Muscle of arm (tissue), 12 donors: ENCODE measurements around the gene KATNB1. TPM values are rescaled to one million over a fixed set of nuclear protein-coding genes. Genes with fewer than 3 reads are reported as not detected.
"Not testable (repeated sequence)": the region's sequence is repeated elsewhere in the genome, so short reads cannot be mapped to it uniquely, and the experiment has no call there.

ENCODE experiments used
- DNase-seq: peaks from one replicate; pipeline ENCODE4 v3.0.0-alpha.2; 2013
- polyA plus RNA-seq, 12 donors: library from polyadenylated mRNA; unstranded; fragments of 120-200 nt; gene quantifications; one replicate each; pipeline ENCODE4 v1.2.1, GENCODE V29; 2013; ENCODE audit not compliant: insufficient read length in 12 of 12

KATNB1 gene
- polyA plus RNA-seq, 12 donors: 29.5 to 65.6 (median 37.0) TPM; not detected in 1

- DNase-seq: no peak
Observed at GRCh38 chr16:57723170-57723569, 12.4 kb upstream of the KATNB1 start.

- no peak for DNase-seq
Observed at GRCh38 chr16:57724531-57724930, 11.0 kb upstream of the KATNB1 start.

- DNase-seq: no peak
Observed at GRCh38 chr16:57725151-57725550, 10.4 kb upstream of the KATNB1 start.

- no peak for DNase-seq
Observed at GRCh38 chr16:57725554-57725953, 10.0 kb upstream of the KATNB1 start.

GRCh38 chr16:57725976-57726375, 9.6 kb upstream of the KATNB1 start:
- no peak for DNase-seq

- no peak for DNase-seq
Observed at GRCh38 chr16:57726433-57726947, 9.1 kb upstream of the KATNB1 start.

- DNase-seq: no peak
Observed at GRCh38 chr16:57727610-57728009, 8.0 kb upstream of the KATNB1 start.

- DNase-seq: no peak
Observed at GRCh38 chr16:57728336-57729181, 7.0 kb upstream of the KATNB1 start.

- DNase-seq: no peak
Observed at GRCh38 chr16:57729182-57729484, 6.4 kb upstream of the KATNB1 start.

- not testable (repeated sequence) for DNase-seq
Observed at GRCh38 chr16:57729852-57730251, 5.7 kb upstream of the KATNB1 start.

- DNase-seq: no peak
Observed at GRCh38 chr16:57730771-57731730, 4.5 kb upstream of the KATNB1 start.

GRCh38 chr16:57732037-57732436, 3.5 kb upstream of the KATNB1 start:
- no peak for DNase-seq

GRCh38 chr16:57732714-57733113, 2.9 kb upstream of the KATNB1 start:
- no peak for DNase-seq

GRCh38 chr16:57734308-57734924, 1.2 kb upstream of the KATNB1 start:
- no peak for DNase-seq

GRCh38 chr16:57734925-57735754, 430 bp upstream of the KATNB1 start:
- DNase-seq: peak; percentile 100

- DNase-seq: peak; percentile 64
Observed at GRCh38 chr16:57736419-57737351, 1.1 kb downstream of the KATNB1 start.

- no peak for DNase-seq
Observed at GRCh38 chr16:57738844-57739243, 3.3 kb downstream of the KATNB1 start.

- no peak for DNase-seq
Observed at GRCh38 chr16:57739756-57740422, 4.3 kb downstream of the KATNB1 start.

GRCh38 chr16:57740423-57741071, 5.0 kb downstream of the KATNB1 start:
- DNase-seq: no peak
